ENCODE measurements around the gene PLA2G4C.
A peak's percentile ranks its signal among the peaks of the same experiment; 100 is the strongest.

PLA2G4C gene, protein sequence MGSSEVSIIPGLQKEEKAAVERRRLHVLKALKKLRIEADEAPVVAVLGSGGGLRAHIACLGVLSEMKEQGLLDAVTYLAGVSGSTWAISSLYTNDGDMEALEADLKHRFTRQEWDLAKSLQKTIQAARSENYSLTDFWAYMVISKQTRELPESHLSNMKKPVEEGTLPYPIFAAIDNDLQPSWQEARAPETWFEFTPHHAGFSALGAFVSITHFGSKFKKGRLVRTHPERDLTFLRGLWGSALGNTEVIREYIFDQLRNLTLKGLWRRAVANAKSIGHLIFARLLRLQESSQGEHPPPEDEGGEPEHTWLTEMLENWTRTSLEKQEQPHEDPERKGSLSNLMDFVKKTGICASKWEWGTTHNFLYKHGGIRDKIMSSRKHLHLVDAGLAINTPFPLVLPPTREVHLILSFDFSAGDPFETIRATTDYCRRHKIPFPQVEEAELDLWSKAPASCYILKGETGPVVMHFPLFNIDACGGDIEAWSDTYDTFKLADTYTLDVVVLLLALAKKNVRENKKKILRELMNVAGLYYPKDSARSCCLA

DNA sequence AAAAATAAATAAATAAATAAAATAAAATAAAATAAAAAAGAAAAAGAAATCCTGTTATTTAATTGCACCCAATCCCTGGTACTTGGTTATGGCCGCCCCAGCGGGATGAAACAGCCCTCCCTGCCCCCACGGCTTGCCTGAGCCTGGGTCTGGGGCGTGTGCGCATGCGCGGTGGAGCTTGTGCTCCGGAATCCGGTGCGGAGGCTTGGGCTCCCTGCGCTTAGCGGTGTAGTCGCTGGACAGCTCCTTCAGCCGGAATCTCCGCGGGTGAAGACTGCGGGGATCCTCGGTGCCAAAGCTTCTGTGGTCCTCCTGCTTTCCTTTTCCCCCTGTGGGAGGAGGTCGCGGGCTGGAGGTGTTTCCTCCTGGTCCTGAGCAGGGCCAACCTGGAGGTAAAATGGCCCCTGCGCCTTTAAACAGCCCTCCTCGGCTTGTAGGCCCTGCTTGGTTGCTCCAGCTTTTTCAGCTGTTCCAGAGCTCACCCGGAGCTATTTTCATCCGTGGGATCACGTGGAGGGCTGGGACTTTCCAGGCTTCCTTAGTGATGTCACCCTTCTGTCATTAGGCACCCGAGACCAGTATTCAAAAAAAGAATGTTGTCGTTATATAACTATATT, at the start of gene PLA2G4C:
Gene PLA2G4C, minus strand, starts transcription at position 468 of the 617 bp plus-strand sequence. CDS start 4,288 bp downstream, outside the sequence.
- DNase-seq = peak; percentile 92

DNA sequence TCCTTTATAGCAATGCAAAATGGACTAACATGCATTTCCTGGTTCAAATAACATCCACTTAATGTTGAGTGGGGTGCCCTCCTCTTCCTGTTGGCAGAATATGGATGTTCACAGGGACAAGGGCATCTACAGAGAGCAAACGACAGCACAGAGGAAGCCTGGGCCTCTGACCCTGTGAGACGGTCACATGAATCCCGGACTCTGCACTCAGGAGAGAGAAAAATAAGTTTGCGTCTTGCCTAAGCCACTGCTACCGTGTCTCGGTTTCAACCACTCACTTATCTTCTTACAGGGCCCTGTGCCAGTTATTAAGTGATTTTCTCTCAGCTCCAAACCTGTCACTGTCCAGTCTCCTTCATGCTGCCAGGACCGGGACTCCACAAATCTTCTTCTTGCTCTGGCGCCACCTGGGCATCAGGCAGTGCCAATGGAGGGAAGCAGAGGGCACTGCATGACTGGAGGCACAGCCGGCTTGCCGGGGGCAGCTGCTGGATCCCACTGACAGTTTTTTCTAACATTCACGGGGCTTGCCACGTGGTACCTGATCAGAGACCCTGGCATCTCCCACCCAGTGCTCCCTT, 47.7 kb upstream of the PLA2G4C start:
- DNase-seq = no peak

DNA sequence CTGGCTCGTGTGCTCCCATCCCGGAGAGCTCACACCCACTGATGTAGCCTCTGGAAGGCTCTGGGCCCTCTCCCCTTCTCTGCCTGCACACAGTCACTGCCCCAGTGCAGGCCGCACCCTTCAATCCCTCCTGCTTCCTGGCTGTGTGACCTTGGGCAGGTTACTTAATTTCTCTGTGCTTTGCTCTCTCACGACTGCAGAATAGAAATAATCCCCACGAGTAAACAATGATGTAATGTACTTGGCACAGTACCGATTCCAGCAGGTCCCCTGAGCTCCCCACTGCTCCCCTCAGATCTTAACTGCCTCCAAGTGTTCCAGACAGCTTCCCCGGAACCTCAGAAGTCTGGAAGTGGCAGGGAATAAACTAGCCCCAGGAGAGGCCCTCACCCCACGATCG, 43.4 kb upstream of the PLA2G4C start:
- DNase-seq = no peak

DNA sequence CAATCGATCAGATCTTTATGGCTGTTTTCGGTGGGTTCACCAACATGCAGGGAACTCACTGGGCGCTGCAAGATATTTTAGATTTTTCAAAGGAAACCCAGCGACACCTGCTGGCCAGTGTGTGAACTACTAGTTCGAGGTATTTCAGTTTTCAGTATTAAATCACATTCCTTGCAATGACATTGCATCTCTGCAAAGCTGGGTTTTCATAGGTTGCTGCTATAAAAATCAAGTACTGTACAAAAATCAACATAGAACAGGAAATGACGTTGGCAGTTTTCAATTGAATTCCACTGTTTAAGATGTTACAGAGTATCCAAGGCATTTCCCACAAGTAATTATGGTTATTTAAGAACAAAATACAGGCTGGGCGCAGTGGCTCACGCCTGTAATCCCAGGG, 41.9 kb upstream of the PLA2G4C start:
- DNase-seq = peak; percentile 70

DNA sequence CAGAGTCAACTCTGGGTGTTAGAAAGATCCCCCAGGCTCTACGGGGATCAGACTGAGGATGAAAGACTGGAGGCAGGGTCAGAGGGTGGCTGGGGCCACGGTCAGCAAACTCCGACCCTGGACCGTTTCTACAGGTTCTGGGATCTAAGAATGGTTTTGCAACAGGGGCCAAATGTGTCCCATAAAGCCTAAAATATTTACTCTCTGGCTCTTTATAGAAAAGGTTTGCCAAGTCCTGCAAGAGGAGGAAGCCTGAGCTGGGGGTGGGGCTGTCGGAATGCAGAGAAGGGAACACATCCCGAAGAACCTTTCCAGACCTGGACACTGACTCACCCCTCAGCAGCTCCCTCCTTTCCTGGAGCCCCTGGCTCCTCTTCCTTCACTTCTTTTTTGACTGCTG, 38.8 kb upstream of the PLA2G4C start:
- DNase-seq = no peak

DNA sequence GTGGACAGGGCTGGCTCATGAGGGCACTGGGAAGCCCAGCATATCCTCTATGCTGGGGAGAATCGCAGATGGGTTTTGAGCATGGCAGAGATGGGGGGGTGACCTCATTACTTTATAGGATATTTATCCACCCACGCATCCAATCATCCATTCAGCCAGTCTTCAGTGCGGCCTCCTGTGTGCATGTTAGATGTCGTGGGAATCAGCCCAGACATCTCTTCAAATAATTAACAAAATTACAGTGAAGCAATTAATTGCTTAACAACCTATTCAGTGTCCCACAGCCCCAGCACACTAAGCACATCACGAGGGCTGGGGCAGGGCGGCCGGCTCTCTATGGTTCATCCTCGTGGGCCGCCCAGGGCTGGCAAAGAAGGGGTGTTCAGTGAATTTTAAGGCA, 38.0 kb upstream of the PLA2G4C start:
- DNase-seq = no peak

DNA sequence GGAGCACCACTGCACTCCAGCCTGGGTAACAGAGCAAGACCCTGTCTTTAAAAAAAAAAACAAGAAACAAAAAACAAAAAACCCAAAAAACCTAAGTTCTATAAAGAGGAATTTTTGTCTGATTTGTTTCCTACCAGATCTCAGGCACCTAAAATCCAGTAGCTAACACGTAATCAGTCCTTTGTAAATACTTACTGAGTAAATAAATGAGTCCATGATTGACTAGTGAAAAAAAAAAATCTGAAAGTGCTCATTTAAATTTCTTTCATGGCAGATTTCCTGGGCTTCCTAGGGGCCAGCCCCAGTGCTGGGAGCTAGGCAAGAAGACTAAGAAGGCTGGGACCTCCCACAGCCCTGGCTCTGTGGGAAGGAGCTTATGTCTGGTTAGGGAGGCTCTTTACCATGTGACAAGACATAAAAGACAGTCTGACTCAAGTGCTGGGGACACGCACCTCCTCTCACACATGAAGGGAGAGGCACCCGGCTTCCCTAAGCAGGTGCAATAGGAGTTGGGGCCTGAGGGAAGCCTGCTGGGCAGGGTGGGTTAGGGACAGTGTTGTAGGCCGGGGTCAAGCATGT, 37.1 kb upstream of the PLA2G4C start:
- no peak for DNase-seq

DNA sequence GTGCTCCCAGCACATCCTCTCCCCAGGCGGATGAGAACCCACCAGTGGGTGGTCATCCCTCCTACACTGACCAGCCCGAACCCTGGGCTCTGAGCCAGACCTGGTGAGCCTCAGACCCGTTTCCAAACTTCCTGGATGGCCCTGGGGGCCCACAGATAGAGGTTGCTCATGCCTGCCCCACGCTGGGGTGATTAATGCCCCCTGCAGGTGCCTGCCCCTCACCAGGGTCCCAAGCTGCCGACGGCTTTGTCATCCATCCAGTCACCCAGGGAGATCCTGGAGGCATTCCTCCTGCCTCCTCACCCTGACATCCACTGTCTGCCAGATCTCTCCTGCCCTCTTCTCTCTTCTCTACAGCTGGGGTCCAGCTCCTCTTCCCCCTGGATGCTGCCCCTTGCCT, 28.4 kb upstream of the PLA2G4C start:
- DNase-seq = no peak

DNA sequence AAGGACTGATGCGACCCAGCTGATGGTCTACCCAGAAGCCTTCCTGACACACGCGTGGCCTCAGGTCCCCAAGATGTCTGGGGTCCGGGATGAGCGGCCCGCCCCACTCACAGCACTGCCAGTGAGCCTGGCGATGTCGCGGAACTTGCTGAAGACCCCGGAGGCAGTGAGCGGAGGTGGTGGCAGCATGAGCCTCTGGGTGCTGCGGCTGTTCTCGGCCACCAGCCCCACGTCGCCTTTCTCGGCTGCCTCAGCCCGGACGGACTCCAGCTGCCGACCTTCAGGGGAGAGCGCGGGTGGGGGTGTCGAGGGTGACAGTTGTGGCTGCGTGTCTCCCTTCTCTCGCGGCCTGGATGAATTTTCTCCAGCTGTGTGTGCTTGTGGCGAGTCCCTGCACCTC, 26.8 kb upstream of the PLA2G4C start:
- no peak for DNase-seq

DNA sequence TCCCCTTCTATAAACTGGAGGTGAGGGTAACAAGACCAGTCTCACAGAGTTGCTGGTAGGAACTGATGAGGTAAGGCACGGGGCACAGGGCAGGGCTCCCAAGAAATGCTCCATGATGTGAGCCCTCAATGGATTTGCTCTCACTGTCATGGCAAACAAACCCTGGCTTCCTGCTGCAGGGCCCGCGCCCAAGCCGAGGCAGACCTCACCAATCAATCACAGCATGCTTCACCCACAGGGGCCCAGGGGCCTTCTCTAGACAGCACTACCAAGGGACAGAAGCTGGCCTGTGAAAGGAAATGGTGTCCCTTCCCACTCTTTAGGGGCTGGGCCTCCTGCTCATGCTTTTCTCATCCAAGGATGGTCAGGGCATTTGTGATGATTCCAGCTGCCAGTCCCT, 25.9 kb upstream of the PLA2G4C start:
- no peak for DNase-seq

DNA sequence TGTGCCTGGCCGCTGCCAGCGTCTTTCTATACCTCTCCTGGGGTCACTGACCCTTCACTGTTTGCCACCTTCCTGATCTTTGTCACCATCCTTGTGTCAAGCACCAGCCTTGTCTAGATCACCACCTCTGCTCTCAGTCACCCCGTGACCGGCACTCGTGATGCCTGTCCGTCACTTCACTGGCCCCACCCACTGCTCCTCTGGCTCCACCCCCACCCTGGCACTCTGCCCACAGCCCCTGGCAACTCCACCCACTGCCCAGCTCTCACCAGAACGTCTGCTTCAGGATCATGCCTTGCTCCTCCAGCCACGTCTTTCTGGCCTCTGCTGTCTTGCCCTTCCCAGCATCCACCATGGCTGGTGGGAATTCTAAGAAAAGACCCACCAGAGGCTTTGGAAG, 24.8 kb upstream of the PLA2G4C start:
- peak; percentile 45 for DNase-seq

DNA sequence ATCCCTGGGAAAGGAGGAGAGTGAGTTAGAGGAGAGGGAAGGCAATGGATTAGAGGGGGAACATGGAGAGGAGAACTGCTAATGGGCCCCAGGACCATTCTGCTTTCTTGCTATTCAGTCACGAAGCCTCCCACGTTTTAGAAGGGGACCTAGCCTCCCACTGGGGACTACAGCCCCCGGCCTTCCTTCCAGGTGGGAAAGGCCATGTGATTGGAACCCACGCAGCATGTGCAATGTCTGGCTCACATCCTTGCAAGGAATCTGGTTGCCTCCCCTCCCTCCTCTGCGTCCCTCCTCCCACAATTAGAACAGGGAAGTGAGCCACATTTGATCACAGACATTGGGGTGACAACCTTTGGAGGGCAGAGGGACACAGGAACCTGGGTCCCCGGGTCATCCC, 22.5 kb upstream of the PLA2G4C start:
- no peak for DNase-seq

DNA sequence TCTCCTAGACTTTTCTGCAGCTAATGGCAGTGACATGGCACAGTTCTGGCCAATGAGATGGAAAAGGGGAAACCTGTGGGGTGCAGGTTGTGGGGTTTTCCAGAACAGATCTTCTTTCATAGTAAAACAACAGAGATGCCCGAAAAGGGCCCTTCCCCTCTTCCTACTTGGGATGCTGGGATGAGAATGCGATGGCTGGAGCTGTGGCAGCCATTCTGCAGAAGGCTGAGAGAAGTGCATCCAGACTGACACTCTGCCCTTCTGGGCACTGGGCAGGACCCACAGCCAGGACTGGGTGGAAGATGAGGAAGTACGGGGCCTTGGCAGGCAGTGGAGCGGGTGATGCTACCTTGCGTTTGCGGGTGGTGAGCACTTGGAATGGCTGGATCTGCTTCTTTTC, 16.9 kb upstream of the PLA2G4C start:
- DNase-seq = no peak

DNA sequence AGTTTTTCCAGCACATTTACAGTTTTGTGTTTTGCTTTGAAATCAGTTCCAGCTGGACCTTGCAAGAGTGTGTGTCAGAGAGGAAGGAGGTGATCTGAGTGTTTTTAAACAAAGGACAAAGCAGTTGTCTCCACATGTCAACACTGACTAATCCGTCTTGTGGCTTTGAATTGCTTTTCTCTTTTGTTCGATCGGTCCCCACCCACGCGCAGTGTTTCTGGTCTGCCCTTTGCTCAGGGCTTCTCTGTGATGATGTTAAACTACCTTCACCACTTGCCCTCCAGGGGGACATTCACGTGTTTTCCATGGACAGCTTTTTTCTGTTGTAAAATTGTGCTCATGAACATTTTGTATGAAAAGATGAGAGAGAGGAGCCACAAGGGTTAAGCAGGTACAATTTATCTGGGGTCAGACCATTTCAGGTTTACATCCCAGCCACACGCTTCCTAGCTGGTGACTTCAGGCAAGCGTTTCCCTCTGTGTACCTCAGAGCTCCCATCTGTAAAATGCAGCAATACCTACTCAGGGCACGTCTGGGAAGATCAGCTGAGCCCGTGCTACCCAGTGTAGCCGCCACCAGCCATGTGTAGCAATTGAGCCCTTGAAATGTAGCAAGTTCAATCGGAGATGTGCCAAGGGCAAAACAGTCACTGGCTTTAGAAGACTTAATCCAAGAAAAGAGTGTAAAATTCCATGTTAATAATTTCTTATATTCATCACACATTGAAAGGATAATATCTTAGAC, 13.5 kb upstream of the PLA2G4C start:
- peak; percentile 64 for DNase-seq

DNA sequence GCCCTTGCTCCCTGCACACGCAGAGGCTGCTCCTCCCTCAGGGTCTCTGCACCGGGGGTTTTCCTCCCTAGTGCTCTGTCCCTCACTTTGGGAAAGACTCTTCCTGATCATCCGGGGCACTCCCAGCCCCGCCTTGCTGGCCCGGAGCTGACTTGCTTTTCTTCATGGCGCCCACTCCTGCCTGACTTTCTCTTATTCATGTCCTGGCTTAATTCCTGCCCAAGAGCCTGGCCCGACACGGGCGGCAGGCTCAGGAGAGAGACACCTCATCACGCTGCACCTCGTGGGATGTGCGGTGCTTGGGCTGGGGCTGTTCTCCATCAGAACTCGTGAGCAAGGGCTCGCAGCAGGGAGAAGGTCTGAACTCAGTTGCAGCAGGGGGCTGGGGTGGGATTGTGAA, 11.8 kb upstream of the PLA2G4C start:
- DNase-seq = no peak

DNA sequence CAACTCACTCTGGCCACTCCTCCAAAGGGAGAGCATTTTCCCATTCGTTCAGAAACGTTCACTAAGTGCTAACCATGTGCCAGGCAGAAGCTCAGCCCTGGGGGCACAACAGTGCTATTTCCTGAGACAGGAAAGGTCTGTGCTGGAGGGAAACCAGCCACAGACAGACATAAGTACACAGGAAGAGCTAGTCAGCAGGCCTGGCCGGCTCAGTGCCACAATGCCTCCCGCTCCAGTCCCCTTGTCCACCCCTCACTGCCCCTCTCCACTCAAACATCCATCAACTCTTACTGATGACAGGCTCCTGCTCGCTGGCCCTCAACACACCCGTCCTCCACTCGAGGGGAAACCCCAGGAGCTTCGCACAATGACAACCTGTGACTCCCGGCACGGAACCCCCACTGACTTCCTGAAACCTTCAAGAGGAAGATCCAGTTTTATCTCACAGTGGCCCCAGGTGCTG, 11.3 kb upstream of the PLA2G4C start:
- peak; percentile 23 for DNase-seq

DNA sequence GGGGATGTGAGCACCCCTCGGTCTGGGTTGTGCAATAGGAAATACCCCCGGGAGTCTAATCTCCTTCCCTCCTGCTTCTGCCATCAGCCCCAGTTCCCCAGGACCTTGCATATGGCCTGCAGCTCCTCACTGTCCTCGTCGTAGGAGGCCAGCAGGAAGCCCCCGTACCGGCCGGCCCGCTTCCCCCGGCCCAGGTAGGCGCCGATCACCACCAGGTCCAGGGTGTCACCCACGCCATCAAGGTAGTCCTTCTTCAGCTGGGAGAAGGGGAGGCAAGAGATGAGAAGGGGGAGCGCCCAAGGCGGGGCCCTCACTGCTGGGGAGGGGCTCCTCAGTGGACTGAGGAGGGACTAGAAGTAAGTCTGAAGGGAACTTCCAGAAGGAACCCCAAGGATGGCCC, 10.4 kb upstream of the PLA2G4C start:
- no peak for DNase-seq

DNA sequence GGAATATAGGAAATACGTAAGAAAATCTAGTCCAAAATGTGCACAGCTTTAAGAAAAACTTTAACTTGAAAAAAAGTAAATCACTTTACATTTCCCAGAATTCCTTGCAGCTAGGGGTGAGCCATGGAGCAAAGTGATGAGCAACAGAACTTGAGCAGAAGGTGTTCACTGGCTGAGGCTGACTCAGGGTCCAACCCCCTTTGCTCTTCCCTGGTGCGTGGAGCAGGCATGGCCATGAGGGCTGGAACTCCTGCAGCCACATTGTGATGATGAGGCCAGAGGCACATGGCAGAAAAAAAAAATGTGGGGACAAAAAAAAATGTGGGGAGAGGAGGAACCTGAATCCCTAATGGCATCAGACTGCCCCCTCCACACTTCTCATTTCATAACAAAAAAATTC, 9.9 kb upstream of the PLA2G4C start:
- DNase-seq = no peak

DNA sequence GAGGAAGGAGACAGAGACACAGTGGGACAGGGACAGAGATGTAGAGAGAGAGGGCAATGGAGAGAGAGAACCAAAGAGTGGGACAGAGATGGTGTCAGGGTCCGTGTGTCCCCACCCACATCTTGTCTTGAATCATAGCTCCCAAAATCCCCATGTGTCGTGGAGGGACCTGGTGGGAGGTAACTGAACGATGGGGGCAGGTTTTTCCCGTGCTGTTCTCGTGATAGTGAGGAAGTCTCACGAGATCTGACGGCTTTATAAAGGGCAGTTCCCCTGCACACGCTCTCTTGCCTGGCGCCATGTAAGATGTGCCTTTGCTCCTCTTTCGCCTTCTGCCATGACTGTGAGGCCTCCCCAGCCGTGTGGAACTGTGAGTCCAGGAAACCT, 7.5 kb upstream of the PLA2G4C start:
- no peak for DNase-seq

DNA sequence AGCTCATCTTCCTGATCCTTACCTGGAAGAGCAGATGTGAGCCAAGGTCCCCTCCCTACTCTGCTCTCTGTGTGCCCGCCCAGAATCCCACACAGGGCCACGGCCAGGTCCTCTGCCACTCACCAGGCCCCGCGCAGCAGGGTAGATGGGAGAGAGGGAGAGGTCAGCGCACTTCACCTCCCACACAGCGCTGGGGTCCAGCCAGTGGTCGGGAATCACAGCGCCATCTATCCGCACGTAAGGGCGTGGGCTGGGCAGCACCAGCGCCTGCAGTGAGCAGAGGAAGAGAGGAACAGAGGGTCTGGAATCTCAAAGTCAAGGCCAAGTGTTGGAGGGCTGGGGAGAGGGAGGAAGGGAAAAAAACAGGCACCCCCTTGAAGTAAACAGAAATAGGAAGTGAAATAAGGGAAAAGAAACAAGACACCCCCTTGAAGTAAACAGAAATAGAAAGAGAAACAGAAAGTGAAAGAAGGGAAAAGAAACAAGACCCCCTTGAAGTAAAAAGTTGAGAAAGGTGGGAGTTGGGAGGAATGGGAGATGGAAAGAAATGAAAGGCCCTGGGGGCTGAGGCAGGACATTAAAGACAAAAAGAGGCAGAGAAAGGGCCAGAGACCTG, 7.0 kb upstream of the PLA2G4C start:
- DNase-seq = no peak

DNA sequence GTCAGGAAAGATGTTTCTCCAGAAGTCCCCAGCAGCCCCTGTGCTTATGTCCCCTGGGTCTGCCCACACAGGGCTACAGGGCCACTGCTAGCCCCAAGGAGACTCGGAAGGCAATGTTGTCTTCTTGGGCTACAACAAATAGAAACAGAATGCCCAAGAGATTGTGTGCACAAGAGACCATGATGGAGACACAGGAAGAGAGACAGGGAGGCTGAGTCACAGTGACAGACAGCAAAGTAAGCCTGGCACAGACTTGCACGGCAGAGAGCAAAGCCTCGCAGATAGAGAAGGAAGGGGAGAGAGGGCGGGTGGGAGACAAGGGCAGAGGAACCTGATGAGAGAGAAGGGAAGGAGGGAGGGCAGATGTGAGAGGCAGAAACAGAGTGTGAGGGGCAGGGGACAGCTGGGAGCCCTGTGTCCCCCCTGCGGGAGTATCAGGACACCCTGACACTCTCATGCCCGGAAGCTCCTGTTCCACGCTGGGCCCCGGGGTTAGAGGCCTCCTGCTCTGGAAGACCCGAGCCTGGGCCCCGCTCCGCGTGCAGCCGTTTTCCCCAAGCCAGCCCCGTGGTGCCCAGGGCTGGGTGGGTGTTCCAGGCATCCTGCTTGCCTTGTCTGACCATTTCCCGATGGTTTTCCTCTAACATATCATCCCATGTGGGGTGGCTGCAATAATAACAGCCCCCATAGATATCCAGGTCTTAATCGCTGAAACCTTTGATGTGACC, 2.7 kb upstream of the PLA2G4C start:
- DNase-seq = no peak

DNA sequence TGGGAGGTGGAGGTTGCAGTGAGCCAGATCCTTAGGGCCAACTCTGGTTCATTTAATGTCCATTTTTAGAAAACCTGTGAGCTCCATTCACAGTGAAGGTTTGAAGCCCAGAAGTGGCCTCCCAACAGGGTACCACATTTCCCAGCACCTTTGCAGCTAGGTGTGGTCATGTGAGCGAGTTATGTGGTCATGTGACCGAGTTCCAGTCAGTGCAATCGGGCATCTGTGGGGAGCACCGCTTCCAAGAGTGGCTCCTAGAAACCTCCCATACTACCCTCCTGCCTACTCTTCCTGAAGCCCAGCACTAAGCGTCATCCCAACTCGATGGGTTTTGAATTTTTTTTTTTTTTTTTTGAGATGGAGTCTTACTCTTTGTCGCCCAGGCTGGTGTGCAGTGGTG, 663 bp upstream of the PLA2G4C start:
- no peak for DNase-seq

All from stimulated activated CD4-positive, alpha-beta T cell treated with anti-CD3 and anti-CD28 coated beads, Interleukin-15, amount 100 ng/mL, for 24 hours (primary cell).